WTC11 (cell line): Measurements from ENCODE around the gene ARHGAP19.

Experiments used
- CREB1 ChIP-seq: sonication (generic); formaldehyde crosslinking; IDR thresholded peaks from 2 replicates; pipeline ENCODE4 v1.8.0; 2023; ENCODE audit warnings: mild to moderate bottlenecking, missing genetic modification reagents
- CTCF ChIP-seq: fragments of 200-600 bp; IDR thresholded peaks from 2 replicates; pipeline ENCODE4 v1.8.0; 2022; ENCODE audit warnings: antibody characterized with exemption
- MAX ChIP-seq: sonication (generic); formaldehyde crosslinking; IDR thresholded peaks from 2 replicates; pipeline ENCODE4 v1.8.0; 2022; ENCODE audit warnings: mild to moderate bottlenecking, missing genetic modification reagents
- NFYB ChIP-seq: sonication (generic); formaldehyde crosslinking; conservative IDR thresholded peaks from 2 replicates; pipeline ENCODE4 v1.8.0; 2022; ENCODE audit warnings: low read depth, missing genetic modification reagents
- NR2C2 ChIP-seq: sonication (generic); formaldehyde crosslinking; IDR thresholded peaks from 2 replicates; pipeline ENCODE4 v1.8.0; 2022; ENCODE audit warnings: mild to moderate bottlenecking, missing genetic modification reagents
- OVOL2 ChIP-seq: fragments of 250-450 bp; sonication (Bioruptor Pico); IDR thresholded peaks from 2 replicates; pipeline ENCODE4 v1.9.0; 2021; ENCODE audit warnings: mild to moderate bottlenecking, borderline replicate concordance
- SP1 ChIP-seq: sonication (generic); formaldehyde crosslinking; conservative IDR thresholded peaks from 2 replicates; pipeline ENCODE4 v1.8.1; 2022; ENCODE audit warnings: missing genetic modification reagents
- TCF7 ChIP-seq: sonication (generic); formaldehyde crosslinking; IDR thresholded peaks from 2 replicates; pipeline ENCODE4 v1.8.0; 2022; ENCODE audit warnings: mild to moderate bottlenecking, low read depth, missing genetic modification reagents, moderate library complexity
- ZBTB21 ChIP-seq: sonication (generic); formaldehyde crosslinking; IDR thresholded peaks from 2 replicates; pipeline ENCODE4 v1.8.1; 2023; ENCODE audit warnings: mild to moderate bottlenecking, missing genetic modification reagents, borderline replicate concordance
- TF ChIP-seq, protein P1 (sequence below): sonication (generic); formaldehyde crosslinking; IDR thresholded peaks from 2 replicates; pipeline ENCODE4 v1.8.1; 2023; ENCODE audit warnings: mild to moderate bottlenecking, missing genetic modification reagents, moderate library complexity

DNA sequence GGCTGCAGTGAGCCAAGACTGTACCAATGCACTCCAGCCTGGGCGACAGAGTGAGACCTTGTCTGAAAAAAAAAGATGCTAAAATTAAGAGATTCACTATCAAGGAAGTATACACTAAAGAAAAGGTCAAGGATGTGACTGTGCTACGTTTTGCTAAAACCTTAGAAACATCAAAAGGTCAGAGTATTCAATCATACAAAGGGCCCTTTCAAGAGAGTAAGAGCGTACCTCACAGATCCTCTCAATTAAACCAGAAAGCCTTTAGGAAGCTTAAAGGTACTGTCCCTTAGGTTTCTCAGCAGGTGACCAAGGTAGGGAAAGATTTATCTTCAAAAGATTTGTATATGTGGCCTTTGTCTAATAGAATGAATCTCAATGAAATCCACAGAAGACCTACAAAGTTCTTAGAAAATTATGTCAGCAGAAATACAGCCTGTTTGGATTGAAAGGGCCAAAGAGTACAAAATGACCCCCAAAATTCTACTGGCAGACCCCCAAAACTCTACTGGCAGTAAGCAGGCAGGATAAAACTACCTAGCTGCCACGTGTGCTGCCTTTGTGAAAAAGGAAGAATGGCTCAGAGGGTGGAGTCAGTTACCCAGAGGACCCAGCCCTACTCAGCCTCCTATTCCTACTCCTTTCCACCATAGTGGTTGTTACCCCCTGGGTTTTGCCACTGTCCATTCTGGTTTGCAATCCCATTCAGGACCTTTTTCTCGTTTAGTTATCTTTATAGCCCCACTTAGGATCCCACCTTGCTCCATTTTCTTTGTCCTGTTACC, 36.7 kb downstream of the ARHGAP19 start:
- TF ChIP-seq CREB1 (CRISPR knock-in tag), result no peak
- TF ChIP-seq, protein P1, sequence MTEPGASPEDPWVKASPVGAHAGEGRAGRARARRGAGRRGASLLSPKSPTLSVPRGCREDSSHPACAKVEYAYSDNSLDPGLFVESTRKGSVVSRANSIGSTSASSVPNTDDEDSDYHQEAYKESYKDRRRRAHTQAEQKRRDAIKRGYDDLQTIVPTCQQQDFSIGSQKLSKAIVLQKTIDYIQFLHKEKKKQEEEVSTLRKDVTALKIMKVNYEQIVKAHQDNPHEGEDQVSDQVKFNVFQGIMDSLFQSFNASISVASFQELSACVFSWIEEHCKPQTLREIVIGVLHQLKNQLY, result no peak
- TF ChIP-seq CTCF, result no peak
- TF ChIP-seq SP1 (CRISPR knock-in tag), result no peak
- TF ChIP-seq MAX (CRISPR knock-in tag), result no peak
- no peak for TF ChIP-seq NR2C2 (CRISPR knock-in tag)
- no peak for TF ChIP-seq TCF7
- TF ChIP-seq OVOL2 (CRISPR knock-in tag), result no peak
- TF ChIP-seq NFYB, result no peak
- no peak for TF ChIP-seq ZBTB21 (CRISPR knock-in tag)
